SU-DHL-6 (cell line): ENCODE measurements around the gene TMEM37.

ENCODE experiments used
- H2AFZ ChIP-seq: fragments of 200-600 bp; sonication (generic); 2 replicates; pipeline ENCODE4 v1.6.1; 2014; ENCODE audit warnings: low read depth, mild to moderate bottlenecking, moderate library complexity, mixed read lengths, antibody characterized with exemption, low read length; ENCODE audit not compliant: severe bottlenecking
- H3F3A ChIP-seq: fragments of 200-600 bp; shearing (Covaris generic); 2 replicates; pipeline ENCODE4 v1.6.0; 2016; ENCODE audit warnings: antibody characterized with exemption, mild to moderate bottlenecking; ENCODE audit not compliant: insufficient read depth
- H3K27ac ChIP-seq: fragments of 200-600 bp; sonication (generic); 2 replicates; pipeline ENCODE4 v1.5.1; 2016; ENCODE audit warnings: low read depth, mild to moderate bottlenecking, low read length, moderate library complexity, mixed read lengths
- H3K27me3 ChIP-seq: fragments of 200-600 bp; sonication (generic), shearing (Covaris generic); 2 replicates; pipeline ENCODE4 v1.6.0; 2014; ENCODE audit warnings: mild to moderate bottlenecking, low read length
- H3K36me3 ChIP-seq: fragments of 200-600 bp; sonication (generic); 2 replicates; pipeline ENCODE4 v1.6.1; 2014; ENCODE audit warnings: mild to moderate bottlenecking, low read length, mixed read lengths
- H3K4me2 ChIP-seq: fragments of 300-600, 200-600 bp; shearing (Covaris generic), sonication (generic); 2 replicates; pipeline ENCODE4 v1.6.0; 2014; ENCODE audit warnings: low read length, low read depth, mild to moderate bottlenecking; ENCODE audit not compliant: poor library complexity, severe bottlenecking
- H3K4me3 ChIP-seq: fragments of 200-600 bp; sonication (generic); 2 replicates; pipeline ENCODE4 v1.5.1; 2014; ENCODE audit warnings: antibody characterized with exemption, low read length, mild to moderate bottlenecking, mixed read lengths; ENCODE audit not compliant: insufficient read depth, poor library complexity, severe bottlenecking
- H3K79me2 ChIP-seq: fragments of 200-600 bp; sonication (generic); 2 replicates; pipeline ENCODE4 v1.6.1; 2014; ENCODE audit warnings: mild to moderate bottlenecking, low read length, moderate library complexity; ENCODE audit not compliant: insufficient read depth
- H3K9ac ChIP-seq: fragments of 200-600 bp; sonication (generic); 2 replicates; pipeline ENCODE4 v1.7.0; 2014; ENCODE audit warnings: mild to moderate bottlenecking, low read length
- H3K9me2 ChIP-seq: fragments of 200-600 bp; sonication (generic); replicated peaks from 2 replicates; pipeline ENCODE4 v1.6.1; 2014; ENCODE audit warnings: low read length; ENCODE audit not compliant: insufficient read depth
- H3K9me3 ChIP-seq: fragments of 200-600 bp; sonication (generic); 2 replicates; pipeline ENCODE4 v1.6.1; 2014; ENCODE audit warnings: low read length, mixed read lengths; ENCODE audit not compliant: insufficient read depth
- H4K20me1 ChIP-seq: fragments of 200-600 bp; sonication (generic); 2 replicates; pipeline ENCODE4 v1.6.1; 2014; ENCODE audit warnings: low read depth, mild to moderate bottlenecking, antibody characterized with exemption, low read length, moderate library complexity, mixed read lengths
- EZH2phosphoT487 ChIP-seq: fragments of 200-600 bp; sonication (generic), shearing (Covaris generic); conservative IDR thresholded peaks from 2 replicates; pipeline ENCODE4 v1.6.1; 2018; ENCODE audit warnings: mild to moderate bottlenecking, antibody characterized with exemption, low read length, moderate library complexity, mixed read lengths
- TF ChIP-seq, protein P1 (sequence below): fragments of 200-600 bp; sonication (generic); IDR thresholded peaks from one replicate; pipeline ENCODE4 v1.5.1; 2017; ENCODE audit warnings: antibody characterized with exemption, mild to moderate bottlenecking, low read length, moderate library complexity; ENCODE audit not compliant: insufficient read depth, poor library complexity, severe bottlenecking

TMEM37 gene

GRCh38 chr2:119419065-119419464 lies 12.6 kb upstream of the TMEM37 start:
- Histone ChIP-seq H3K36me3 (no peaks in the 10 kb centered on the region), H3K4me2 (no peak overlapping the region), H3K27me3 (no peaks in the 10 kb centered on the region), H3K27ac (no peak overlapping the region), H4K20me1 (no peaks in the 10 kb centered on the region), H3K9me2 (no peaks in the 10 kb centered on the region), H3K4me3 (no peak overlapping the region), H2AFZ (no peak overlapping the region), H3K9me3 (peaks cover 12% of the 10 kb centered on the region; the same call in 1 of the 2 replicates), H3F3A (no peaks in the 10 kb centered on the region), H3K79me2 (no peaks in the 10 kb centered on the region), H3K9ac (no peak overlapping the region)
- TF ChIP-seq EZH2phosphoT487 = no peak
- TF ChIP-seq, protein P1, sequence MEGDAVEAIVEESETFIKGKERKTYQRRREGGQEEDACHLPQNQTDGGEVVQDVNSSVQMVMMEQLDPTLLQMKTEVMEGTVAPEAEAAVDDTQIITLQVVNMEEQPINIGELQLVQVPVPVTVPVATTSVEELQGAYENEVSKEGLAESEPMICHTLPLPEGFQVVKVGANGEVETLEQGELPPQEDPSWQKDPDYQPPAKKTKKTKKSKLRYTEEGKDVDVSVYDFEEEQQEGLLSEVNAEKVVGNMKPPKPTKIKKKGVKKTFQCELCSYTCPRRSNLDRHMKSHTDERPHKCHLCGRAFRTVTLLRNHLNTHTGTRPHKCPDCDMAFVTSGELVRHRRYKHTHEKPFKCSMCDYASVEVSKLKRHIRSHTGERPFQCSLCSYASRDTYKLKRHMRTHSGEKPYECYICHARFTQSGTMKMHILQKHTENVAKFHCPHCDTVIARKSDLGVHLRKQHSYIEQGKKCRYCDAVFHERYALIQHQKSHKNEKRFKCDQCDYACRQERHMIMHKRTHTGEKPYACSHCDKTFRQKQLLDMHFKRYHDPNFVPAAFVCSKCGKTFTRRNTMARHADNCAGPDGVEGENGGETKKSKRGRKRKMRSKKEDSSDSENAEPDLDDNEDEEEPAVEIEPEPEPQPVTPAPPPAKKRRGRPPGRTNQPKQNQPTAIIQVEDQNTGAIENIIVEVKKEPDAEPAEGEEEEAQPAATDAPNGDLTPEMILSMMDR = no peak

DNA sequence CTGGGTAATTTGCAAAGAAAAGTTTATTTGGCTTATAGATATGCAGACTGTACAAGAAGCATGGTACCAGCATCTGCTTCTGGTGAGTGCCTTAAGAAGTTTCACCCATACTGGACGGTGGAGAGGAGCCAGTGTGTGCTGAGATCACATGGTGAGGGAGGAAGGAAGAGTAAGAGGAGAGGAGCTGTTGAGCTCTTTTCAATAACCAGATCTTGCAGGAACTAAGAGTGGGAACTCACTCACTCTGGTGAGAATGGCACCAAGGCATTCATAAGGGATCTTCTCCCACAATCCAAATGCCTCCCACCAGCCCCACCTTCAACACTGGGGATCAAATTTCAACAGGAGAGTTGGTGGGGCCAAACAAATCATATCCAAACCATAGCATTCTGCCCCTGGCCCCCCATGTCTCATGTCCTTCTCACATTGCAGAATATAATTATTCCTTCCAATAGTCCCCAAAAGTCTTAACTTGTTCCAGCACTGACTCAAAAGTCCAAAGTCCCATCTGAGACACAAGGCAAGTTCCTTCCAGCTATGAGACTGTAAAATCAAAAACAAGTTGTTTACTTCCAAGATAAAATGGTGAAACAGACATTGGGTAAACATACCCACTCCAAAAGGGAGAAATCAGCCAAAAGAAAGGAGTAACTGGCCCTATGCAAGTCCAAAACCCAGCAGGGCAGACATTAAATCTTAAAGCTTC lies 11.7 kb upstream of the TMEM37 start:
- H3K4me2 ChIP-seq = no peak overlapping the region
- no peak overlapping the region for H3K27ac ChIP-seq
- H4K20me1 ChIP-seq = no peaks in the 10 kb centered on the region
- H3K9me3 ChIP-seq = peaks cover 12% of the 10 kb centered on the region; the same call in 1 of the 2 replicates
- H3K4me3 ChIP-seq = no peak overlapping the region
- no peaks in the 10 kb centered on the region for H3F3A ChIP-seq
- no peak overlapping the region for H3K9ac ChIP-seq
- no peak overlapping the region for H2AFZ ChIP-seq
- TF ChIP-seq EZH2phosphoT487 = no peak
- TF ChIP-seq, protein P1 = no peak
- no peaks in the 10 kb centered on the region for H3K9me2 ChIP-seq
- H3K79me2 ChIP-seq = no peaks in the 10 kb centered on the region
- H3K27me3 ChIP-seq = no peaks in the 10 kb centered on the region
- H3K36me3 ChIP-seq = no peaks in the 10 kb centered on the region

DNA sequence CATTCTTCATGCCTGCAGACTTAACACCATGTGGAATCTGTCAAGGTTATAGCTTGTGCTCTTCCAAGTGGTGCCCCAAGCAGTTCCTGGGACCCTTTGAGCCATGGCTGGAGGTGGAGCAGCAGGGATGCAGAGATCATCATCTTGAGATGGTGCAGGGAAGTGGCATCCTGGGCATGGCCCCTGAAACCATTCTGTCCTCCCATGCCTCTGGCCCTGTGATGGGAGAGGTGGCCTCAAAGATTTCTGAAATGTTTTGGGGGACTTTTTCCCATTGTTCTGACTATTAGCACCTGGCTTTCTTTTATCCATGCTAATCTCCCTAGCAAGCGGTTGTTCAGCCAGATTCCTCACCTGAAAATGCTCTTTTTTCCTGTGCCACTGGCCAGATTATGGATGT lies 10.3 kb upstream of the TMEM37 start:
- Histone ChIP-seq H3K9me2 (no peaks in the 10 kb centered on the region), H3K4me2 (no peak overlapping the region), H3K27me3 (no peaks in the 10 kb centered on the region), H3K4me3 (no peak overlapping the region), H3K9me3 (peaks cover 12% of the 10 kb centered on the region; the same call in 1 of the 2 replicates), H3K79me2 (no peaks in the 10 kb centered on the region), H3K27ac (no peak overlapping the region), H3K9ac (no peak overlapping the region), H3F3A (no peaks in the 10 kb centered on the region), H3K36me3 (no peaks in the 10 kb centered on the region), H4K20me1 (no peaks in the 10 kb centered on the region), H2AFZ (no peak overlapping the region)
- TF ChIP-seq, protein P1 = no peak
- no peak for TF ChIP-seq EZH2phosphoT487
